Neural progenitor cell (in vitro differentiated cells): ENCODE results near the gene PATE3. TPM values are rescaled to one million over a fixed set of nuclear protein-coding genes. Genes with fewer than 3 reads are reported as not detected.

Source experiments
- DNase-seq: peaks from one replicate; pipeline ENCODE4 v3.0.0-alpha.2; 2016; ENCODE audit warnings: low spot score
- H2AFZ ChIP-seq: fragments of 200-600 bp; sonication (generic); replicated peaks from 2 replicates; pipeline ENCODE4 v1.6.1; 2016; ENCODE audit warnings: antibody characterized with exemption
- H3F3A ChIP-seq: fragments of 200-600 bp; sonication (generic); 2 replicates; pipeline ENCODE4 v1.6.1; 2016; ENCODE audit warnings: antibody characterized with exemption, low read depth
- H3K27ac ChIP-seq: fragments of 200-600 bp; sonication (generic); 2 replicates; pipeline ENCODE4 v1.5.1; 2016; ENCODE audit warnings: mild to moderate bottlenecking
- H3K27me3 ChIP-seq: fragments of 200-600 bp; sonication (generic); 2 replicates; pipeline ENCODE4 v1.6.1; 2016; ENCODE audit warnings: mild to moderate bottlenecking, moderate library complexity
- H3K36me3 ChIP-seq: fragments of 200-600 bp; sonication (generic); 2 replicates; pipeline ENCODE4 v1.5.1; 2016
- H3K4me1 ChIP-seq: fragments of 200-600 bp; sonication (generic); 2 replicates; pipeline ENCODE4 v1.6.1; 2016; ENCODE audit warnings: mixed run types
- H3K4me2 ChIP-seq: fragments of 200-600 bp; sonication (generic); 2 replicates; pipeline ENCODE4 v1.6.1; 2016
- H3K4me3 ChIP-seq: fragments of 200-600 bp; sonication (generic); 2 replicates; pipeline ENCODE4 v1.5.1; 2016
- H3K79me2 ChIP-seq: fragments of 200-600 bp; sonication (generic); 2 replicates; pipeline ENCODE4 v1.6.1; 2016; ENCODE audit warnings: low read depth
- H3K9ac ChIP-seq: fragments of 200-600 bp; sonication (generic); 2 replicates; pipeline ENCODE4 v1.6.1; 2016
- H3K9me3 ChIP-seq: fragments of 200-600 bp; sonication (generic); 2 replicates; pipeline ENCODE4 v1.5.1; 2016; ENCODE audit warnings: low read depth
- H4K20me1 ChIP-seq: fragments of 200-600 bp; sonication (generic); 2 replicates; pipeline ENCODE4 v1.6.1; 2016; ENCODE audit warnings: low read depth
- H3K27ac Mint-ChIP-seq: 3 replicates; pipeline ENCODE4 v1.8.0; 2021; ENCODE audit warnings: mixed read lengths
- H3K27me3 Mint-ChIP-seq: 2 replicates; pipeline ENCODE4 v1.8.0; 2022; ENCODE audit warnings: low read depth, mild to moderate bottlenecking, inconsistent platforms, moderate library complexity, mixed read lengths; ENCODE audit not compliant: insufficient read depth
- H3K36me3 Mint-ChIP-seq: 3 replicates; pipeline ENCODE4 v1.8.0; 2021; ENCODE audit warnings: mixed read lengths
- H3K4me1 Mint-ChIP-seq: 3 replicates; pipeline ENCODE4 v1.8.0; 2021; ENCODE audit warnings: mixed read lengths
- H3K4me3 Mint-ChIP-seq: 3 replicates; pipeline ENCODE4 v1.8.0; 2021; ENCODE audit warnings: mild to moderate bottlenecking, moderate library complexity, mixed read lengths
- H3K9me3 Mint-ChIP-seq: 3 replicates; pipeline ENCODE4 v1.8.0; 2020; ENCODE audit warnings: mixed read lengths
- CTCF ChIP-seq: fragments of 200-600 bp; sonication (generic); IDR thresholded peaks from 2 replicates; pipeline ENCODE4 v1.5.1; 2017; ENCODE audit warnings: antibody characterized with exemption, mild to moderate bottlenecking
- EZH2 ChIP-seq: fragments of 200-600 bp; sonication (generic); IDR thresholded peaks from 2 replicates; pipeline ENCODE4 v1.6.1; 2017; ENCODE audit warnings: antibody characterized with exemption, mild to moderate bottlenecking, moderate library complexity
- EZH2phosphoT487 ChIP-seq: fragments of 200-600 bp; sonication (generic); IDR thresholded peaks from 2 replicates; pipeline ENCODE4 v1.6.1; 2017; ENCODE audit warnings: antibody characterized with exemption
- total RNA-seq: library from RNA; depleted of rRNA; stranded (reverse); fragments of >200 nt; gene quantifications from 2 replicates; pipeline ENCODE4 v1.2.3, GENCODE V29; 2015; ENCODE audit warnings: low replicate concordance

Gene PATE3
- total RNA-seq, 1 donor from 2014 or later: not detected

GRCh38 chr11:125762445-125762844, 25.5 kb upstream of the PATE3 start:
- Histone ChIP-seq H3K4me2 (no peak overlapping the region), H3K4me1 (peaks cover 7% of the 10 kb centered on the region), H4K20me1 (no peaks in the 10 kb centered on the region), H3K36me3 (no peaks in the 10 kb centered on the region), H3K27ac (no peak overlapping the region), H3F3A (no peaks in the 10 kb centered on the region), H3K9me3 (no peaks in the 10 kb centered on the region), H2AFZ (no peak overlapping the region), H3K27me3 (no peaks in the 10 kb centered on the region), H3K4me3 (no peak overlapping the region), H3K79me2 (no peaks in the 10 kb centered on the region), H3K9ac (no peak overlapping the region)
- Mint-ChIP-seq H3K4me1 (peaks cover 2% of the 10 kb centered on the region), H3K36me3 (no peaks in the 10 kb centered on the region), H3K27ac (no peak overlapping the region), H3K4me3 (no peak overlapping the region), H3K9me3 (peaks cover 13% of the 10 kb centered on the region), H3K27me3 (no peaks in the 10 kb centered on the region)
- no peak for DNase-seq
- no peak for TF ChIP-seq CTCF
- TF ChIP-seq EZH2phosphoT487: no peak
- no peak for TF ChIP-seq EZH2

GRCh38 chr11:125763483-125763882, 24.4 kb upstream of the PATE3 start:
- H3K27ac ChIP-seq: no peak overlapping the region
- H3K27me3 ChIP-seq: no peaks in the 10 kb centered on the region
- peaks cover 7% of the 10 kb centered on the region for H3K4me1 ChIP-seq
- H3K4me3 ChIP-seq: no peak overlapping the region
- Mint-ChIP-seq H3K4me1 (peaks cover 7% of the 10 kb centered on the region), H3K4me3 (no peak overlapping the region), H3K36me3 (no peaks in the 10 kb centered on the region), H3K27me3 (no peaks in the 10 kb centered on the region), H3K9me3 (peaks cover 5% of the 10 kb centered on the region), H3K27ac (no peak overlapping the region)
- no peaks in the 10 kb centered on the region for H3K36me3 ChIP-seq
- TF ChIP-seq EZH2phosphoT487 (no peak), CTCF (no peak), EZH2 (no peak)
- no peak for DNase-seq
- no peak overlapping the region for H3K4me2 ChIP-seq
- H4K20me1 ChIP-seq: no peaks in the 10 kb centered on the region
- no peaks in the 10 kb centered on the region for H3K79me2 ChIP-seq
- no peak overlapping the region for H3K9ac ChIP-seq
- H2AFZ ChIP-seq: no peak overlapping the region
- no peaks in the 10 kb centered on the region for H3K9me3 ChIP-seq
- H3F3A ChIP-seq: no peaks in the 10 kb centered on the region

- H3K9ac ChIP-seq: no peak overlapping the region
- no peak overlapping the region for H3K4me3 Mint-ChIP-seq
- H4K20me1 ChIP-seq: no peaks in the 10 kb centered on the region
- no peaks in the 10 kb centered on the region for H3K27me3 ChIP-seq
- no peaks in the 10 kb centered on the region for H3K79me2 ChIP-seq
- H3K27ac ChIP-seq: no peak overlapping the region
- peaks cover 7% of the 10 kb centered on the region for H3K4me1 ChIP-seq
- no peaks in the 10 kb centered on the region for H3K9me3 ChIP-seq
- H3K27me3 Mint-ChIP-seq: no peaks in the 10 kb centered on the region
- H3K9me3 Mint-ChIP-seq: no peaks in the 10 kb centered on the region
- H3F3A ChIP-seq: no peaks in the 10 kb centered on the region
- no peaks in the 10 kb centered on the region for H3K36me3 Mint-ChIP-seq
- no peak overlapping the region for H2AFZ ChIP-seq
- peaks cover 7% of the 10 kb centered on the region for H3K4me1 Mint-ChIP-seq
- no peak overlapping the region for H3K27ac Mint-ChIP-seq
- DNase-seq: no peak
- TF ChIP-seq EZH2 (no peak), EZH2phosphoT487 (no peak), CTCF (no peak)
- H3K4me3 ChIP-seq: no peak overlapping the region
- H3K4me2 ChIP-seq: no peak overlapping the region
- no peaks in the 10 kb centered on the region for H3K36me3 ChIP-seq
Observed at GRCh38 chr11:125766251-125766650, 21.7 kb upstream of the PATE3 start.
